Suppressor macrophage treated with lipopolysaccharide for 1 hour (primary cell): ENCODE results near the gene RTN4RL1.
"Not testable (repeated sequence)": the region's sequence is repeated elsewhere in the genome, so short reads cannot be mapped to it uniquely, and the experiment has no call there.

Experiments
- DNase-seq, 3 donors: peaks; one replicate each; pipeline ENCODE4 v3.0.0-alpha.2; 2020 to 2022

Gene RTN4RL1

DNA sequence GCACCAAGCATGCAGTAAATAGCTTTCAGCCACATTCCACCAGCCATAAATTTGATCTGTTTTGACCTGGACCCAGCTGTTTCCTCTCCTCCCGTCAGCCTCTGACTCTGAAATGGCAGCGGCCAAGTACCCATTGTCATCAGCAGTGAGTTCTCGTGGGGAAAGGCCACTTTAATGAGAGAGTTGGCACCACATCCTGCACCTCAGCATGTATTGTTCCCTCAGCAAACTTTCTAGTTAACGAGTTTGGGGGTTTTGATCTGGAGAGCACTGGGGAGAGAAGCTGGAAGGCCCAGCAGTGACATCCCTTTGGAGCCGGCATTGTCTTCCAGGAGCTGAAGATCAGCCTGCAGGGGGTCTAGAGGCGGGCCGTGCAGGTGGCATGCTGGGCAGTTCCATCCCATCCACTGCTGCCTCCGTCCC, 110.5 kb downstream of the RTN4RL1 start:
- DNase-seq, result no peak

DNA sequence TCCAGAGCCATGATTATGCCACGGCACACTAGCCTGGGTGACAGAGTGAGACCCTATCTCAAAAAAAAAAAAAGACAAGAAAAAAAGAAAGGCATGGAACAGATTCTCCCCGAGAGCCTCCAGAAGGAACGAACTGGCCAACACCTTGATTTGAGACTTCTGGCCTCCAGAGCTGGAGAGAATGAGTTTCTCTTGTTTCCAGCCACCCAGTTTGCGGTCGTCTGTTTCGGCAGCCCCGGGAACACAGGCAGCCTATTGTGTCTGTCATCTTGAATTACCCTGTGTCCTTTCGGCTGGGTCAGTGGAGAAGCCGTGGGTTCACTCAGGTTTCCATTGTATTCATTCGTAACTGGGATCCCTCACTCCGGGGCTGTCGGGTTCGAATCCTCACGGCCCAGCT, 111.4 kb downstream of the RTN4RL1 start:
- no peak for DNase-seq

DNA sequence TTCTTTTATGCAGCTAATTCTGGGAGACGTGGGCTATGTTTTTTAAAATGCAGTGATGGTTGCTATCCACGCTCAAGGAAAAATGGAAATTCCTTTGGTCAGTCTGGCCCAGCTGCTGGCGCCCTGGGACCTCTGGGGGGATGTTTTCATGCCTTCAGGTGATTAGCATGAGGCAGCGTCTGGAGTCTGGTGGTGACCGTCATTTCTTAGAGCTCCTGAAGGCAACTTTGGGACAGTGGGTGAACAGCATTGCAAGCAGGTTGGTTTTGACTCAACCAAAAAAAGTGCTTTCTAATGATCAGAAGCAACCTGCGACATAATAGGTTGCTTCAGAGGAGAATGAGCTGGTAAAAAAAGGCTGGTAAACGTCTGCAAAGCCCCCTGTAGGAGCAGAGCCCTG, 113.0 kb downstream of the RTN4RL1 start:
- no peak for DNase-seq

DNA sequence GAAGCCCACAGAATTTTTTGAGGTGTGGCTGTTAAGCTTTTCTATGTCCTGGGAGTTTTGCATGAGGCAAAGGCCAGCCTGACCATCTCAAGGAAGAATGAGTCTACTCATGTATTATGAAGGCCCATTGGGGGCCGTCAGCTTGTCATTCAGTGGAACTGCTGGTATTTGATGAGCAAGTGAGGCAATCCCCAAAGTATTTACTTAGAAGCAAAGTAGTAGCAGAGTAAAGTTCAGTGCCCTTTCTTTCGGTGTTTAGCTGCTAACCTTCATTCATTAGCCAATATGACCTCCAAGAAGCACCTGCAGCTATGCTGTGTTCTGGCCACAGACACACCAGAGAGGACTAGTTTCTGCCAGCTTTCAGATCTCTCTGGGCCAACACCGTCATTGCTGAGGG, 115.1 kb downstream of the RTN4RL1 start:
- no peak for DNase-seq

DNA sequence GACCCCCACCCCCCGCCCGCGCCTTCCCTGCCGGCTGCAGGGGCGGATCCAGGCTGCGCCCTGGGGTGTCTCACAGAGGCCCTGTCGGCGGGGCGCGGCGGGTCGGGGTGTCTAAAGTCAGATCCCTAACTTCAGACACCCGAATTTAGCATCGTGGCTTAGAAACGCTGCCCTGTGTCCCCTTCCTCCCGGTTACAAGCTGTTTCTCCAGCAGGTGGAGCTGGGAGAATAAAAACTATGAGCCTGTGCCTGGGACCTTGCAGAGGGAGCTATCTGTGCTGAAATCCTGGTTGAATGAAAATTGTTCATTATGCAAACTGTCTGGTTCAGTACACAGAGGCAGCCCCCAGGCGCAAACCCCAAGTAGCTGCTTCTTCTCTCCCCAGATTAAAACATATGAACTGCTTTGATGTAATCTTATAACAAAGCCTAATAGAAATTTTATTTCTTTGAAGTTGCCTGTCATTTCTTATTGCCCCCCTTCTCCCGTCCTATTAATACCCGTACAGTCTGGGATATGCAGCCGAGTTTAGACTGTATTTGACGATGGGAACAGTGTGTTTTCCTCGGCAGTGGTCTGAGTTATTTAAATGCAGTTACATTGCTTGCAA, 116.3 kb downstream of the RTN4RL1 start:
- peak; percentile 67 to 75 (median 68) for DNase-seq

DNA sequence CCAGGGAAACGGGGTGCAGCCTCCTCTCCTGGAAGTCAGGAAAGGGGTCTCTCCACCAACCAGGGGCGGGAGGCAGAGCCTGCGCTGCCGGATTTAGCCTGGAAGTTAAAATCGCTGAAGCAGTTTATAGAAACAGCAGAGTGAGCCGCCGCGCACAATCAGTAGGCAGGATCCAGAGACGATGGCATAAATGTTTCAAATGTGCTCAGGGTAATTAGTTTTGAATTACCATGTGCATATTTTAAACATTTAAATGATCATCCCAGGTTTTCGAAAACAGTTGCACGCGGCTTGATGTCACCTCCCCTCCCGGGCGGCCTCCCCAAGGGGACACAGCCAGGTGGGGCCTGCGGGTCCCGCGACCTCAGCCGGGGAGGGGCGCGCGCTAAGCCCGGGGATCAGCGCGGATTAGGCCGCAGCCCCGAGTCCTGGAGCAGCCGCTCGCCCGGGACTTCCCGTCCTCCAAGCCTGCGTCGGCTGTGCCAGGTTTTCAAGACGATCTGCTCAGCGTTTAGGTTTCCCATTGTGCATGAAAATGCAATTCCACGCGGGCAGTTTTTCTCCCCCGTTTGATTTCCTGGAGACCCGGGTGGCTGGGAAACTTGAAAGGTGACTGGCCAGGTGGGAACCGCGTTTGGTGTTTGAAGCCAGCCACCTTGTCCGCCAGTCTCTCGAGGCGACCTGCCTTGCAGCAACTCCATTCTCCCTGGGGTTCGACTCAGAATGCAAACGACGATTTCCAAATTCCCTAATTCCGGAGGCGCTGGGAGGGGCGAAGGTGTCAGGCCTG, 117.0 kb downstream of the RTN4RL1 start:
- DNase-seq, result peak; percentile 29 to 57 (median 35)

DNA sequence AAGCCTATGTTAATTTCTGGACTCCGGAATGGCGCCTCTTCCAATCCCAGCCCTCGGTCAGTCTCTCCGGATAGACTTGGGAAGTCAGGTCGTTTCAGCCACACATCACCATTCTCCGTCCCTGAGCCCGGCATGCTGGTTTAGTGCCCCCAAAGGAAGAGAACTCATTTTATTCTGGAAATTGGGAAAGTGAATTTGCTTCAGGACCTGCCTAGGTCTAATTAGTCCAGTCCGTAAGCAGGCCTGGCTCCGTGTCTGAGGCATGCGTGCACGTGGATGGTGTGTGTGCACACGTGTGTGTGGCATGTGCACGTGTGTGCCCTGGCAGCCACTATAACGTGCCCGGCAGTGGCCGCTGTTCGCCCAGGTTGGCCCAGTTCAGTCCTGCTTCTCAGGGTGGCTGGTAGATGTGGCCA, 117.9 kb downstream of the RTN4RL1 start:
- no peak for DNase-seq

DNA sequence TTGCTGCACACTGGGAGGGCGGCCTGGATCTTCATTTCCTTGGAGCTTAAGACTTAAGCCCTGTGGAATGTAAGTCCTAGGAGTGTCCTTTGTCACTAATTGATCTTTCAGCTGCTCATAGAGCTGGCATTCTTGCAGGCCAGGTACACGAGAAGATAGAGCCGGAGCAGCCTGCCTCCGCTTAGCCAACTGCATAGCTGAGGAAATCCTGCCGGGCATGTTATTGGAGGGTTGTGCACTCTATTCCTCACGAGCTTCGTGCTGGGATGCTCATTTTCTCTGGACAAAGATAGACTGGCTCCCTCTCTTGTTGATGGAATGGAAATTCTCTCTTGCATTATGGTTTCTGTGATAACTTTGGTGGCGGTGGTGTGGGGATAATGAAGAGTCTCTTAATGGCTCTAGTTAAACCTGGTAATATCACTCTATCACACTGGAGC, 118.5 kb downstream of the RTN4RL1 start:
- DNase-seq, result no peak

DNA sequence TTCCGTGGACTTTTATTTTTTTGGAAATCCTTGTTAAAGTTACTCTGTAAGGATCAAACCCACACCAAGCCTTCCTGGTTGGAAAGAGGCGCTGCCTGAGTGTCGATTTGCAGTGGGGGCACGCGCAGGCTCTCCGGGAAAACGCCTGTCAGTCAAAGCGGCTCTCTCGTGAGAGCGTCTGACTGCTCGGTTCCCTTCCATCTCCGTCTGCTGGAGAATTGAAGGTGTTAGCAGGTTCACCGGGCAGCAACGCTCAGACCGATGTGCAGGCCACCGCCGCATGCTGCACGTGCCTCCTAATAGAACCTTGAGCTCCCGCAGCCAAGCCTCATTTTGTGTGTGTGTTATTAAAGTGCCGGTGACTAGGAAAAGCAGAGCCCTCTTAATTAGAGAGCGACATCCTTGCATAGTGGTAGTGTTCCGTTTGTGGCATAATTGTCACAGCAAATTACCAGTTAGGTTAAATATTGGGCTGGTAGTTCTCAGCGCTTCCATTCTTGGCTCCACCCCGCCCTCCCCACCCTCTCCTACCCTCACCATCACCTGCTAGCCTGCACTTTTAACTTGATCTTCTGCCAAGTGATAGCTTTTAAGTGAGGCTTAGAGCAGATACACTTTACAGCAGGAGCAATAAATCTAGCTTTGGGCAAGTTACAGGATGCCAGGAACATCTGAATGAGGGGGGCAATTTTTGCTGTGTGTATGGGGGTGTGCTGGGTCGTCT, 119.8 kb downstream of the RTN4RL1 start:
- DNase-seq, result no peak

DNA sequence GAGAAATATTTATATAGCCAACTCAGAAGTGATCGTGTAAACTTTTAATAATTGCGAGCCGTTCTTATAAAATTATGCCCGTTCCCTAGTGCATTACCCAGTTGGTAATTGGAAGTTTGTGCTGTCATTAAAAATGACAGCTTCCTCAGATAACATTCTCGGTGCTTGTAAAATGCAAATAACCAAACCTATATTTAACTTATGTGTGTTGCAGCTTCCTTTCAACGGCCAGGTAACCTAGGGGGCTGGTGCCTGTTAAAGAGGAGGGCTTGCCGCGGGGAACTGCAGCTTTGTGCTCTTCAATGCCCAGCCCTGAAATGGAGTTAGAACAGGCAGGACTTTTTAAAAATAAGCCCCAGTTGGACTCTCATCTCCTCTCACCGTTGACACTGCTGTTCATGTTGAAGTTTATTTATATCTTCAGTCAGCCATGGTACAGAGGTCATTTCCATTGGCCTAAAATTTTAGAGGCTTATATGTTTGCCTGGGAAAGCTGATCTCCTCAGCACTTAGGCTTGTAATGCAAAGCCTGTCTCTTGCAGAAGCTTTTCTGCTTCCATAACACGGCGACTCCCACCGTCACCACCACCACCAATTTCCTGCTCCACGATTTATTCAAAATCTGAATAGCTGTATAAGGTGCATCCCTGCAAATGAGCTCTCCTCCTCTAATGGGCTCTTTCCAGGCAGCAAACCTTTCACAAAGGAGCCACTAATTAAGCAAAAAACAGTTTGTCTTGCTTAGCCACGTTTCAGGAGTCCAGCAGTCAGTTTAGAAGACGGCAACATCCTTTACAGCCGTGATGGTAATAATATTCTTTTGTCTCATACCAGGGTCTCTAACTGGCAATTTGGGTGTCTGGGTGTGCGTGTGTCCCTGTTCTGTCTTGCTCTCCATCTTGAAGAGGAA, 120.6 kb downstream of the RTN4RL1 start:
- DNase-seq, result no peak

DNA sequence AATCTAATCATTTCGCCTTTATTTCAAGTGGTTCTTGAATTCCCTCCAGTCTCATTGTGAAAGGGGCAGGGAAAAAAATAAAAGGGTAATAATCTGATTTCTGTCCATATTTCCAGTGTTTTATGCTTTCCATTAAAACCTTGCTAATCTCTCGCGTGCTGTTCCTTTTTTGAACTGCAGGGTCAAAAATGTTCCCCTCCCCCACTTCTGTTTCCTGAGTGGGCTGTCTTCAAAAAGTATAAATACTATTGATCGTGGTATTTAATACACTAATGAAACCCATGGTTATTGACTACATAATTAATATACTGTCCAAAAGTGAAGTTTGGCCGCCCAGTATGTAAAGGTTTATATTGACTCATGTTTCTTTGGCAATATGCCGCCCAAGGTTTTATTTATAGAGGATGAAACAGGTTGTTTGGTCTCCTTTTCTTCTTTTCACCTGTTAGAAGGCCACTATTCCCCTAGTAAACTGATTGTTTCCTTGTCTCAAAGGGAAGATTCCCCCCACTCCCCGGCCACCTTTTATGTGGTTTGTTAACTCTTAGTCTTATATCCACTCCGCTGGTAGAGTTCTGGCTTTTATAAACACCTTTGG, 125.6 kb downstream of the RTN4RL1 start:
- DNase-seq, result no peak

DNA sequence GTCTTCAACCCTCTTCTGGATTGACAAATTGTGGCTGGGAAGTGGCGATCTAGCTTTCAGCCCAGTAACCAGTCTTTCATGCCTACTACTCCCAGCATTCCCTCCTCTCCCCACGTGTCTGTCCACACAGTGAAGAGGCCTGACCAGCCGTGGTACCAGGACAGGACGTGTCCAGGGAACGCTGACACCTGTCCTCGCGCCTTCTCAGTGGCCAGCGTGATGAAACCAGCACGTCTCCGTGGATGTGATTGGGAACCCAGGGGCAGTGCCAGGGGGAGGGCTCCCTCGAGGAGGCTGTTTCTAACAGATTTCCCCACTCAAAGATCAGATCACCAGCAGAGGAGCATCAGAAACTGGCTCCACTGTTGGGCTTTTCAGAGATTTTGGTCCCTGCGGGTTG, 126.3 kb downstream of the RTN4RL1 start:
- DNase-seq, result no peak

DNA sequence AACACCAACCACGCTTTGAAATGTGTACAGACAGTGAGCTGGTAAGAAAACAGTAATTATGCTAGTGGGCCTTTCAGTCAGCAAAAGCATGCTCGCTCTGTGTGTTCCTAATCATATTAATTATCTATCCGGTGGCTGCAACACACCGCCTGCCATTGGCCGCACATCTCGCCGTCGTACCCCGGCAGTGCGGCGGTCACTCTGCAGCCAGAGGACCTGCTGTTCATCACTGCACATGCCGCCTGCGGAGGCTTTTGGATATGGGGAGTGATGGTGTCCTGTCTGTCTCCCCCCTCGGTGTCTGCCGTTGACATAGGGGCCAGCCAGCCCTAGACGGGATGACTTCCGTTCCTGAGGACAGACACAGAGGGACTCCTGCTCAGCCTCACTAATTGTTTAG, 126.8 kb downstream of the RTN4RL1 start:
- DNase-seq, result no peak

DNA sequence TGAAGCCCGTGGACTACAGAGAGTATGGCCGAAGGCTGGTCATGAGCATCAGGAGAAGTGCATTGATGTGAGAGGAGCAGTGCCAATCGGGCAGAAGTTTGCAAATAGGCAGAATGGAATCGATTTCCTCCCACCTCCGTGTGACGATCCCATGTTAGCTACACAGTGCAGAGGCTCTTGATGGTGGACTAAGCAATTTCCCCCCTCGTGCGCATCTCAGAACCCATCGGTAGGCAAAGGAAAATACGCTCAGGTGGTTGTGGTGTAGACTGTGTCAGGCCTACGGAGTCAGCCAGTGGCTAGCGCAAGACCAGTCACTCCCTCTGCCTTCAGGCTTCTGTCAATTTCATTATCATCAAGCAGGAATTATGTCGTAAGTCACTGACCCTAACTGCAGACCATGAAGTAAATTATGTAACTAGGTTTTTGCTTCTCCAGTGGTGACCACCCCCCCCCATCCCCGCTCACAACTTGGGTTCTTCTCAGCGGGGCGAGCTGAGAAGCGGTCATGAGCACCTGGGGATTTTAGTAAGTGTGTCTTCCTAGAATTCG, 128.0 kb downstream of the RTN4RL1 start:
- DNase-seq, result no peak

DNA sequence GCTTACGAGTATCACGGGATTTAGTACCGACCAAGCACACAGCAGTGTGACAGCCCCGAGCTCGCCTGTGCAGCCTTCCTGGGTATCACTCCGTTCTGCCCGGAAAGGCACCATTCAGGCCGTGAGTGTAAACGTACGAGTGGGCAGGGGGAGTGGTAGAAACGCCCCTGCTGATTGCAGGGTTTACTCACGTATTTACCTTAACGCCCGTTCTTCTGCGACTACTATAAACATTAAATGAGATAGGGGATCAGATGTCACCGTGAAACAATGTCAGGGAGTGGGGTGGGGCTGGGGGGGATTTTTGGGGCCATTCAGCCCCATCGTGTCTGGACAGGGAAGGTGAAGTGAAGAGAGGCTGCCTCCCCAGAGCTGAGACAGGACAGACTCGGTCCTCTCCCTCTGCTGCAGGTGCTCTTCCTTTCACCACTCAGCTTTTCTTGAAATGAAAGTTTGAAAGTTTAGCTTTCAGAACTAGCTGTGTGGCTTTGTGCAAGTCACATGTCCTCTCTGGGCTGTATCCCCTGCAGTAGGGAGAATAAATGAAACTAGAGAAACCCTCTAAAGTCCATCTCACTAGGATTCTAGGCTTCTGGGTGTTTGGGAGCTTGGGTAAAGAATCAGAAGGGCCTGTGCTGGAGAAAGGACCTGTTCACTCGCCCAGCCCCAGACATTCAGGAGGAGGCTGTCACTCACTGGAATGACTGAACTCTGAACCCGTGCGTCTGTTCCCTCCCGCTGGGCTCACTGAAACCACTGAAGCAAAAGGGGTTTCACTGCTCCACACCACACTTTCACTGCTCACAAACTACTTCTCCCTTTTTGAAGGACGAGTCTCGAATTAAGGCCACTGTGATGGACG, 128.7 kb downstream of the RTN4RL1 start:
- DNase-seq, result no peak

DNA sequence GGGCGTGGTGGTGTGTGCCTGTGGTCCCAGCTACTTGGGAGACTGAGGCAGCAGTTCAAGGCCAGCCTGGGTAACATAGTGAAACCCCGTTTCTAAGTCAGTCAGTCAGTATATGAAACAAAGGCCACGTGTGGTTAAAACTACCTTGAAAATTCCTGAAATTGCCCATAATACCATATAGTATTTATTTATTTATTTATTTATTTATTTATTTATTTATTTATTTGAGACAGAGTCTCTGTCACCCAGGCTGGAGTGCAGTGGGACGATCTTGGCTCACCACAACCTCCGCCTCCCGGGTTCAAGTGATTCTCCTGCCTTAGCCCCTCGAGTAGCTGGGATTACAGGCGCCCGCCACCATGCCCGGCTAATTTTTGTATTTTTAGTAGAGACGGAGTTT, 129.7 kb downstream of the RTN4RL1 start:
- DNase-seq, result not testable (repeated sequence)

DNA sequence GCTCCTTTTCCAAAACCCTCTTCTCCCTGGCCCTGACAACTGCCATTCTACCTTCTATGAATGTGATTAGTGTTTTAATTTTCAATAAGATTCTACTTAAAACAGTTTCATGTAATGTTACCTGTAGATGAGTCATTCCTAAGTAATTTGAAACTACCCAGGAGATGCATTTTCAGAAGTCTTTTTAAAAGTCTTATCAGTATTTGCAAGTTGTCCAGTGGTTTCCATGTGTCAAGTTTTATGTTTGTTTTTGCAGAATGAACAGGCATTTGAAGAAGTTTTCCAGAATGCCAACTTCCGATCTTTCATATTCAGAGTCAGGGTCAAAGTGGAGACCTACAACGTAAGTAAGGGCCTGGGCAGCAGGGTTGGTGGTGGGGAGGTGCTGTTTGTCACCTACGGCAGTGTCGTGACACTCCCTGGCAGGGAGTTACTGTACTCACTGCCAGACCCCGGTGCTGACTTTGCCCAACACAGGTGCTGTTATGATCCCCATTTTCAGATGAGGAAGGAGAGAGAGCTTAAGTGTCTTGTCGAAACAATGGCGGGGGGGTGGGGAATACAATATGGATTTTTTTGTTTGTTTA, 130.3 kb downstream of the RTN4RL1 start:
- no peak for DNase-seq

DNA sequence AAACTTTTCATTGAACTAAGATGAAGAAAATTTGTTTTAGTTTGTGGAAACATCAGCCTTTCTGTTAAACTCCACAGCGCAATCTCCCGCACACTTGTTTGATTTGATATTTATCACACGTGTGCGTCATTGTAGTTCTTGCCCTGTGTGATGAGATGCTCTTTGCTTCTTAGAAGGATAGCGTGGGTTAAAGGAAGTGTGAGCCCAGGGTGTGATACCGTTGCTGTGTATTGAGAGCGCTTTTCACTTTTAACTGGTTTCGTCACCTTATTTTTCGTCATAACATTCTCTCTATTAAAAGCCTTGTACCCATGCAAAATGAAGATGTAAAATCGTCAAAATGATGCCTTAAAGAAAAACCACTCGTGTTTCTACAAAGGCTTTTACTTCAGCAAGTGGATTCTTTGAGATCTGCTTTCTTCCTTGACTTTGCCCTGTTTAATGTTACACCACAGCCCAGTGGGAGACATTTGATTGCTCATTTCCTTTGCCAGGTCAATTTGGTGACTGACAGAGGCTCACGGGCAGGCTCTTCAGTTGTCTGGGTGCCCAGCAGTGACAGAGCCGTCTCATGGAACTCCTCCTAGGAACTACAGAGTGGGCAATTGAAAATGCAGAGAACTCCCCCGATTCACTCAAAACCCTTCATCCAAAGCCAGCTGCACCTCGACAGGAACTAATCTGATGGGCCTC, 134.2 kb downstream of the RTN4RL1 start:
- DNase-seq, result no peak

DNA sequence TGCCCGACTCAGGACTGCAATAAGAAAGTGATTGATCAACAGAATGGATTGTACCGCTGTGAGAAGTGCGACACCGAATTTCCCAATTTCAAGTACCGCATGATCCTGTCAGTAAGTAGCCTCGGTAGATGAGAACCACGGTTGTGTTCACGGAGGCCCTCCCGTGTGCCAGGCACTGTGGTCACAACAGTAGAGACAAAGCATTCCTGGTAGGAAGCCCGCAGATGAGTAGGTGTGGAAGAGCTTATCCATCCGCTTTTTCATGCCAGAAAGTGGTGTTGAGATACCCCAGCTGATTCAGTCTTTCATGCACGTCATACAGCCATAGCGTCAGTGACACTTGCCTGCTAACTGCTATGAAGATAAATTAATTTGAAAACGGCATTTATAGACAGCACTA, 136.4 kb downstream of the RTN4RL1 start:
- DNase-seq, result no peak
